ENCODE measurements around the gene RELT.

RELT gene

DNA sequence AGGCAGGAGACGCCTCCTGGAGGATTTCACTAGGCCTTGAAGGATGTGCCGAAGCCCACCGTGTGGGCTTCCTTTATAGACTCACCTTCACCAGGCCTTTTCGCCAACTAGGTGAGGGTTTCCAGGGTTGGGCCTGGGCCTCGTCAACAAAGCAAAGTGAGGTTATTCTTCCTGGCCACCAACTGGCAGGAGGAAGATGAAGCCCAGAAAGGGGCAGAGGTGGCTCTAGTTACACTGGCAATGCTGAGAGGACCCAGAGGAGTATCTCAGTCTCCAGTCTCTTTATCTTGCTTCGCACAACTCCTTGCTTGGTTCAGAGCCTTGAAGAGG is 404 bp upstream of the RELT start:
- Histone ChIP-seq H3K4me3 (peak overlapping the region; percentile 91), H3K27ac (peak overlapping the region; percentile 73 to 90)
- no peak for DNase-seq (ENCODE audit: low spot score)
- TF ChIP-seq, protein P1, sequence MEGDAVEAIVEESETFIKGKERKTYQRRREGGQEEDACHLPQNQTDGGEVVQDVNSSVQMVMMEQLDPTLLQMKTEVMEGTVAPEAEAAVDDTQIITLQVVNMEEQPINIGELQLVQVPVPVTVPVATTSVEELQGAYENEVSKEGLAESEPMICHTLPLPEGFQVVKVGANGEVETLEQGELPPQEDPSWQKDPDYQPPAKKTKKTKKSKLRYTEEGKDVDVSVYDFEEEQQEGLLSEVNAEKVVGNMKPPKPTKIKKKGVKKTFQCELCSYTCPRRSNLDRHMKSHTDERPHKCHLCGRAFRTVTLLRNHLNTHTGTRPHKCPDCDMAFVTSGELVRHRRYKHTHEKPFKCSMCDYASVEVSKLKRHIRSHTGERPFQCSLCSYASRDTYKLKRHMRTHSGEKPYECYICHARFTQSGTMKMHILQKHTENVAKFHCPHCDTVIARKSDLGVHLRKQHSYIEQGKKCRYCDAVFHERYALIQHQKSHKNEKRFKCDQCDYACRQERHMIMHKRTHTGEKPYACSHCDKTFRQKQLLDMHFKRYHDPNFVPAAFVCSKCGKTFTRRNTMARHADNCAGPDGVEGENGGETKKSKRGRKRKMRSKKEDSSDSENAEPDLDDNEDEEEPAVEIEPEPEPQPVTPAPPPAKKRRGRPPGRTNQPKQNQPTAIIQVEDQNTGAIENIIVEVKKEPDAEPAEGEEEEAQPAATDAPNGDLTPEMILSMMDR (IDR thresholded peaks at IDR 0.05): no peak

DNA sequence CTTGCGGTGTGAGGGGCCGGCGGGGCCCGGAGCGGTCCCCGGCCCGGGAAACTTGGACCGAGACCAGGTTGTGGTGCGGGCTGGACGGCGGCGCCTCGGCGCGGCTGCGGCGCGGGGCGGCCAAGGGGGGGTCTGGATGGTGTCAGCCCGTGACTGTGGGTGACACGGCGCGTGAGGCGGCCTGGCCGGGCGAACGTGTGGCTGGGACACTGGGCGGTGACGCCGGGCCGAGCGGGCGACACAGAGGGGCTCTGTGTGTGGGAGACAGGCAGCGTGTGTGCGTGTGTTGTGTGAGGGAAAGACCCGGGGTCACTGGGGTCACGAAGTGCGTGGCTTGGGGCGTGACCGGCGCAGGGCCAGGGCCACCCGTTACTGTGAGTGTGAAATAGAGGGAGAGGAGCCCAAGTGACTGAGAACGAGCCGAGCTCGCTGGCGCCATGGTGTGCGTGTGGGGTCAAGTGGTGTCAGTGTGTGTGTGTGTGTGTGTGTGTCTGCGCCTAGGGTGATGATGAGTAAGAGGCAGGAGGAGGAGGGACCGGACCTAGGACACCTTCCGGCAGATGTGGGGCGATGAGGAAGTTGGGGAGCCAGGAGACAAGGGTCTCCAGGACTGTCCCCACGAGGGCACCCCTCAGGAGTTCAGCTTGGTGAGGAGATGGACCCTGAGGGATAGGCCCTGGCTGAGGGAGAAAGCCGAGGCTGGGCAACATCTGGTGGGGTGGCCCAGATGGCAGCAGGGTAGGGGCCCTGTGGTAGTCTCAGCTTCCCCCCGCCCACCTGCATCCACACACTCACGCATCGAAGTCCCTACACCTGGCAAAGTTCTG is 817 bp downstream of the RELT start:
- Histone ChIP-seq H3K27ac (peak overlapping the region; percentile 73 to 90), H3K4me3 (peak overlapping the region; percentile 91)
- DNase-seq (ENCODE audit: low spot score): peak; percentile 85
- TF ChIP-seq, protein P1 (IDR thresholded peaks at IDR 0.05): no peak

DNA sequence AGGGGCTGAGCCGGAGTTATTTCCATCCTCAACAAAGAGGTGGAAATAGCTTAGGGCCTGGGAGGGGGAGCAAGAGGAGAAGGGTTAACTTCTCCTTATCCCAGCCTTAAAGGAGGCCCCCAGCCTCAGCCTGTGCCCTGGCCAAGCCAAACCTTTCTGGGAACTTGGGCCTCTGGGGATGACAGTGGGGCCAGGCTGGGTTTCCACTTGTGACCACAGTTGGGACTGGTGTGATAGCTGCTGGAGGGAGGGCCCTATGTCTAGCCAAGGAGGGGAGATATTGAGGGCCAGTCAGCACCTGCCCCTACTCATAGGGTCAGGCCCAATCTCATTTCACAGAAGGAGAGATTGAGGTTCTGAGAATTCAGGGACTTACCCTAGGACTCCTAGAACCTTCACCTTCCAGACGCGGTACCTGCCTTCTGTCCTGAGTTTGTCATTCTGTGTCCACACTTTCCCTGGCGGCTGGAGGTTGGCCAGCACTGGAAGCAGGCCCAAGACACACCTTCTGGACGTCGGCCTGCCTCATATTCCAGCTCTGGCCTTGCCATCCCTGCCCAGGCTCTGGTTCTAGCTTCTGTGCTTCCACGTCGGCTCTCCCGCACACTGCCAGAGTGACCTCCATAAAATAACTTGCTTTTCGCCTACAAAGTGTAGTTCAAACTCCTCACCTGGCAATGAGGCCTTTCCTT is 3.1 kb downstream of the RELT start:
- TF ChIP-seq, protein P1 (IDR thresholded peaks at IDR 0.05): no peak
- Histone ChIP-seq H3K27ac (peak overlapping the region in 1 of 2 donors; percentile 16), H3K4me3 (no peak overlapping the region)
- no peak for DNase-seq (ENCODE audit: low spot score)

DNA sequence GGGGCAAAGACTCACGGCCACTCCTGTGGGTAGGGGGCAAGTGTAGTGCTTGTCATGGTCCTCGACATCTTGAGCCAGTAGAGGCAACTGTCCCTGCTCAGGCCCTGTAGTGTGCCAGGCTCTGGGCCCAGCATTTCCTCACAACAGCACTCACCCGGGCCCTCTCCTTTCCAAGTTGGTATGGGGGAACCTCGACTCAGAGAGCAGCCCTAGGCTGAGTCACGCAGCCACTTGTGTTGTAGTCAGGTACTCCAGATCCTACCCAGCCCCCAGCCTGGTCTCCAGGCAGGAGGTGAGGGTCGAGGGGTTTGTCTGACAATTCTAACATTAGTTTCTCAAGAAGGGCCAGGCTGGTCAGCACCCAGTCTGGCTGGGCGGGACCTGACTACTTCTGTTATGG is 4.1 kb downstream of the RELT start:
- TF ChIP-seq, protein P1 (IDR thresholded peaks at IDR 0.05): no peak
- H3K27ac ChIP-seq: peak overlapping the region in 1 of 2 donors; percentile 49
- no peak overlapping the region for H3K4me3 ChIP-seq
- DNase-seq (ENCODE audit: low spot score): no peak

DNA sequence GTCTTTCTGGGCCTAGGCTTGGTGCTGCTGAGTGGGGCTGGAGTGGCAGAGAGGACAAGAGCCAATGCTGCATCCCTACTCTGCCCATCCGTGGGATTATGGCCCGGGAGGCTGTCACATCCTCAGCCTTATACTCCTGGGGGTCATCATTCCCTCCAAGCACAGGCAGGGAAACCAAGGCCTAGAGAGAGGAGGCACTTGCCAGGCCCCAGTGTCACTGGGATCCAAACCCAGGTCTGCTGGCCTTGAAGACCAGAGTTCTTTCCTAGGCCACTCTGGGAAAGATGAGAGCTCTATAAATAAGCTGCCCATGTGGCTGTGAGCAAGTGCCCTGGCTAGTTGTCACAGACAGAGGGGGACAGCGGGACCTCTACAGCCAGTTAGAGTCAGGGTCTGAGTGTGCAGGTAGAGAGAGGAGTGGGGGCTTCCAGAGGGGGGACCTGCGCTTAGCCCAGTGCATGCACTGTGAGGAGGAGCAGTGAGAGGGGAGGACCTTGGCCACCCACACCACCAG is 4.8 kb downstream of the RELT start:
- peak overlapping the region in 1 of 2 donors; percentile 49 for H3K27ac ChIP-seq
- no peak overlapping the region for H3K4me3 ChIP-seq
- TF ChIP-seq, protein P1 (IDR thresholded peaks at IDR 0.05): no peak
- DNase-seq (ENCODE audit: low spot score): no peak

DNA sequence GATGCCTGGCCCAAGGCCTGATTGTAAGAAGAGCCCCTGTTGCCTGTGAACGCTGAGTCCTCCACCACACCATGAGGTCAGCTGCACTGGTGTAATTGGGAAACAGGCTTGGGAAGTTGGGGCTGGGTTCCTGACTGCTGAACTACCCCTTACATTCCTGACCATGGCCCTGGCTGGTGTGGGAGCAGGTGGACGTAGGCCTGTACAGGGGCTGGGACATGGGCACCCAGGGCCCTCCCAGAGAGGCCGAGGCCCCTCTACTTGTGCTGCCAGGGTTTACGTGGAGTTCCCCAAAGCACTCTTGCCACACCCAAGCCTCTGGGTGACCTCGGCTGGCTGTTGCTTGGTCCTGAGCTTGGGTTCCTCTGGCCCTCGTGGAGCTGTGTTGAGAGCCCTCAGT is 5.4 kb downstream of the RELT start:
- no peak overlapping the region for H3K4me3 ChIP-seq
- TF ChIP-seq, protein P1 (IDR thresholded peaks at IDR 0.05): no peak
- H3K27ac ChIP-seq: peak overlapping the region in 1 of 2 donors; percentile 11
- DNase-seq (ENCODE audit: low spot score): no peak

Measured in coronary artery (tissue), 2 donors.